HepG2 (cell line): ENCODE measurements around the gene PCOLCE2. TPM values are rescaled to one million over a fixed set of nuclear protein-coding genes. Genes with fewer than 3 reads are reported as not detected.

Experiments used
- ARHGAP35 ChIP-seq: sonication (generic); formaldehyde crosslinking; IDR thresholded peaks from 2 replicates; pipeline ENCODE4 v1.9.0; 2022; ENCODE audit warnings: mild to moderate bottlenecking, inconsistent platforms, moderate library complexity, missing genetic modification reagents, borderline replicate concordance
- ARNT ChIP-seq: fragments of 450-650 bp; IDR thresholded peaks from 2 replicates; pipeline ENCODE4 v1.6.1; 2017
- DPF2 ChIP-seq: sonication (generic); formaldehyde crosslinking; IDR thresholded peaks from 2 replicates; pipeline ENCODE4 v1.4.0; 2020; ENCODE audit warnings: mild to moderate bottlenecking, low read depth, missing genetic modification reagents, borderline replicate concordance
- HDAC2 ChIP-seq: sonication (generic); formaldehyde crosslinking; IDR thresholded peaks from 2 replicates; pipeline ENCODE4 v1.4.0; 2020; ENCODE audit warnings: missing genetic modification reagents
- KLF16 ChIP-seq, 2 experiments: sonication (generic) in 1 of 2; formaldehyde crosslinking in 1 of 2; IDR thresholded peaks; 2 replicates each; pipeline versions ENCODE4 v1.6.1 to v1.8.0; 2016 to 2023; ENCODE audit warnings: missing genetic modification reagents in 2 of 2, missing compliant biosample characterization in 1 of 2
- KMT2B ChIP-seq: IDR thresholded peaks from 2 replicates; pipeline ENCODE4 v1.6.1; 2016; ENCODE audit warnings: missing genetic modification reagents, missing compliant biosample characterization
- NFIC ChIP-seq: IDR thresholded peaks from 2 replicates; pipeline ENCODE4 v1.6.1; 2012; ENCODE audit warnings: mild to moderate bottlenecking, low read length, inconsistent platforms
- RXRB ChIP-seq: IDR thresholded peaks from 2 replicates; pipeline ENCODE4 v1.6.1; 2016; ENCODE audit warnings: borderline replicate concordance, missing genetic modification reagents, missing compliant biosample characterization
- TCF7 ChIP-seq: sonication (generic); IDR thresholded peaks from 2 replicates; pipeline ENCODE4 v1.6.1; 2016; ENCODE audit warnings: antibody characterized with exemption, low read depth
- TEAD3 ChIP-seq: optimal IDR thresholded peaks from 2 replicates; pipeline ENCODE3; 2016; ENCODE audit warnings: borderline replicate concordance
- TFAP4 ChIP-seq: sonication (generic); IDR thresholded peaks from 2 replicates; pipeline ENCODE4 v1.6.1; 2016; ENCODE audit warnings: low read depth, borderline replicate concordance
- TOE1 ChIP-seq: sonication (generic); formaldehyde crosslinking; IDR thresholded peaks from 2 replicates; pipeline ENCODE4 v1.4.0; 2020; ENCODE audit warnings: mild to moderate bottlenecking, missing genetic modification reagents
- TSC22D2 ChIP-seq: sonication (generic); formaldehyde crosslinking; IDR thresholded peaks from 2 replicates; pipeline ENCODE4 v1.5.1; 2020; ENCODE audit warnings: missing genetic modification reagents, mild to moderate bottlenecking, borderline replicate concordance
- ZBTB42 ChIP-seq: sonication (generic); formaldehyde crosslinking; IDR thresholded peaks from 2 replicates; pipeline ENCODE4 v1.5.0; 2020; ENCODE audit warnings: mild to moderate bottlenecking, missing genetic modification reagents
- ZGPAT ChIP-seq: IDR thresholded peaks from 2 replicates; pipeline ENCODE4 v1.6.1; 2016; ENCODE audit warnings: mild to moderate bottlenecking
- ZNF232 ChIP-seq: sonication (generic); formaldehyde crosslinking; IDR thresholded peaks from 2 replicates; pipeline ENCODE4 v1.4.0; 2020; ENCODE audit warnings: missing genetic modification reagents, borderline replicate concordance
- ZNF609 ChIP-seq: sonication (generic); formaldehyde crosslinking; IDR thresholded peaks from 2 replicates; pipeline ENCODE4 v1.4.0; 2020; ENCODE audit warnings: mild to moderate bottlenecking, missing genetic modification reagents, borderline replicate concordance
- polyA plus RNA-seq, 8 experiments: library from polyadenylated mRNA; depleted of rRNA in 3 of 8; stranded (reverse) in 7 of 8; unstranded in 1 of 8; fragments of >200 nt; fragmentation: Illumina TruSeq in 4 of 8; extraction: Trizol in 4 of 8; gene quantifications; 2 replicates each; pipeline versions ENCODE4 v1.2.1 to v1.2.3, GENCODE V29; 2011 to 2016; ENCODE audit warnings: low read depth in 4 of 8, missing spikeins in 1 of 8, mixed read lengths in 1 of 8; ENCODE audit not compliant: insufficient read depth in 1 of 8
- total RNA-seq, 5 experiments: library from RNA; depleted of rRNA; stranded (reverse); fragments of >200 nt; fragmentation: Illumina TruSeq; extraction: Trizol; gene quantifications; 2 replicates each; pipeline ENCODE4 v1.2.3, GENCODE V29; 2016; ENCODE audit warnings: low read depth in 1 of 5

PCOLCE2 gene
- total and polyA plus RNA-seq, 2 of the 13 experiments (the other 11 are each of a cell fraction or from before 2014, with no cell fraction given): 0.71 to 2.0 TPM

GRCh38 chr3:142846779-142847577 lies 41.9 kb downstream of the PCOLCE2 start (continued):
- TF ChIP-seq KLF16 (CRISPR knock-in tag; IDR thresholded peaks at IDR 0.05): peak in 1 of 2 experiments; percentile 79; a peak in 2 of 4 replicates
- peak; percentile 87 for TF ChIP-seq HDAC2 (CRISPR knock-in tag)
- TF ChIP-seq TEAD3 (CRISPR knock-in tag): no peak
- TF ChIP-seq ZNF232 (CRISPR knock-in tag): no peak
- TF ChIP-seq DPF2: peak; percentile 87
- peak; percentile 48; the same call in 1 of the 2 replicates for TF ChIP-seq TOE1 (CRISPR knock-in tag)
- TF ChIP-seq KMT2B (CRISPR knock-in tag): no peak
- peak; percentile 79; the same call in 1 of the 2 replicates for TF ChIP-seq ZNF609 (CRISPR knock-in tag)
- TF ChIP-seq TSC22D2 (CRISPR knock-in tag): no peak
- TF ChIP-seq TCF7: peak; percentile 47; the same call in 1 of the 2 replicates
- TF ChIP-seq TFAP4: no peak; the same call in 1 of the 2 replicates
- TF ChIP-seq ARHGAP35 (CRISPR knock-in tag): no peak
- TF ChIP-seq ZGPAT (CRISPR knock-in tag): peak; percentile 66; the same call in 1 of the 2 replicates
- no peak for TF ChIP-seq ARNT
- peak; percentile 99 for TF ChIP-seq RXRB (CRISPR knock-in tag)
- TF ChIP-seq NFIC: peak; percentile 89
- TF ChIP-seq ZBTB42 (CRISPR knock-in tag): no peak
